Lung microvascular endothelial cell (primary cell): ENCODE measurements around the gene C1orf87. TPM values are rescaled to one million over a fixed set of nuclear protein-coding genes. Genes with fewer than 3 reads are reported as not detected.

ENCODE experiments used
- DNase-seq, 2 donors: peaks; one replicate each; pipeline versions ENCODE4 v3.0.0 to v3.0.0-alpha.2; 2010; ENCODE audit warnings: low read depth in 2 of 2
- total RNA-seq: library from RNA; depleted of rRNA; stranded (reverse); fragments of >200 nt; gene quantifications from 2 replicates; pipeline ENCODE4 v1.2.1, GENCODE V29; 2014

C1orf87 gene
- total RNA-seq, 1 donor from 2014 or later: not detected

DNA sequence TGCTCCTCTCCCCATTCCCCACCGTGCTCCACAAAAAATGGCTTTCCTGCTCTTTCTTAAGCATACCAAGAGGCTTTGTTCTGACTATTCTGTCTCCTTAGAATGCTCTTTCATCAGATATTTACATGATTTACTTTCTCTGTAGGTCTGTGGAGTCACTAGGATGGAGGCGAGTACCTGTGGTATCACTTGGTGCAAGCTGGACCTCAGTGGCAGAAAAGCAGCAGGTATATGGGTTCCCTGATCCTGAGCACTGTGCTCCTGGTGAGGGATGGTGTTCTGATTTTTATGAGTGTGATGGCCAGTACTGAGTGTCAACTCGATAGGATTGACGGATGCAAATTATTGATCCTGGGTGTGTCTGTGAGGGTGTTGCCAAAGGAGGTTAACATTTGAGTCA, 10.0 kb downstream of the C1orf87 start:
- DNase-seq: no peak

- DNase-seq: no peak
Observed at GRCh38 chr1:60059468-60059867, 14.1 kb downstream of the C1orf87 start.

GRCh38 chr1:60055336-60055735, 18.2 kb downstream of the C1orf87 start:
- no peak for DNase-seq

DNA sequence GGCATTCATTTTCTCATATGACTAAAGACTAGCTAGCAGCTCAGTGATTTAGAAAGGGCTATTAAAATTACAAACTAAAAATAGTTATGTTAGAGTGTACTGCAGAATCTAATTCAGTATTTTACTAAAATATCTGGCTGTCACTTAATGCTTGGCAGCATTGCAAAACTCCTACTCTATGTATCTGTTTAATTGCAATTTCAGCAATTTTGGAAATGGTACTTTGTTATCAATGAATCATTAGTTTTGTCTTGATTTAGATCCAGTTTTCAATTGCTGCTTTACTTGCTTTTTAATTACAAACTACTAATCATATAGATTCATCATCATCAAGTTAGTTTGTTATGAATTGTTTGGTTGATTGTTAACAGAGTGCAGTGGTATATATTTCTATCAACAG, 19.2 kb downstream of the C1orf87 start:
- no peak for DNase-seq

DNA sequence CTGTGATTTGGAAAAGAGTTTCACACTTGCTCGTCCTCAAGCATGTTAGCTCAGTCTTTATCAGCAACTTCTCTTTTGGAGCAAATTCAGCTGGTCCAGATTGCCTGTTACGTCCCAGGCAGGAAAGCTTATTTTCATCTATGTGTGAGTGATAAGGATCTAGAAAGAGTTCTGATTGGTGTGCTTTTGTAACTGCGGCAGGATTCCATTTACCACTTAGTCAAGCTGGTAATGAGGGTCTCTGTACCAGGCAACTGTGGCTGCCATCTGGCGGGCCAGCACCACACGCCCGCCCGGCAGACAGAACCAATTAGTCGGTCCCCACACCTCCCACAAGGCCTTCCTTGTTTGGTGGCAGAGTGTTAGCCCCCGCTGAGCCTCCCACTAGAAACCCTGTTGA, 21.0 kb downstream of the C1orf87 start:
- DNase-seq: no peak

DNA sequence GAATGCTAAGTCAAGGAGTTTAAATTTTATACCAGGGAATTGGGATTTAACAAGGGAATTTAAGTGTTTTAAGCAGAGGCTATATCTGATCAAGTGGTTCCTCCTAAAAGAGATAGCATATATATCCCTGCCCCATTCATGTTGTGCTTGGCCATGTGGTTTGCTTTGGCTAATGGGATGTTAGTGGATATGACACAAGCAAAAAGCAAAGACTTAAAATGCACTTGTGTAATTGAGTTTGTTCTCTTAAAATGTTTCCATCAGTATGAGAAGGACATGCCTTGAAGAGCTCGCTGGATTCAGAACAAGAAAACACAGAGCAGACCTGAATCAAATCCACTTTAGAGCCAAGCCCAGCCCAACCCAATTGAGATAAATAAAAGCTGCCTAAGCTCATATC, 22.4 kb downstream of the C1orf87 start:
- DNase-seq: no peak

- DNase-seq: no peak
Observed at GRCh38 chr1:60049188-60049587, 24.4 kb downstream of the C1orf87 start.

DNA sequence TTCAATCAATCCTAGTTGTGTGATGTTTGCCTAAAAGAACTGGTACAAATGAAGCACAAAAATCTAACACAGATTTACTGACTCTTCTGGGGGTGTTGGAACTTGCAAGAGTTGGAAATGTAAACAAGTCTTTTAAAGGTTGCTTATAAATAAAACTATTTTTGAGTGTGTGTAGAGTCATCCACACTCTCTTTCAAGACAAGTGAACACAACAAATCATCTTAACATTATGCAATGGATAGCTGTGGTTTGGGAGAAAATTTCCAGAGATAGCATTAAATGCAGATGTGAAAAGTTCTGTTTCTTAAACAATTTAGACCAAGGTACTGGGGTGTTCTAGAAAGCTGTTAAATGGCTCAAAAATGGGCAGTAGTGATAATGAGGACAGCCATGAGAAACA, 28.7 kb downstream of the C1orf87 start:
- DNase-seq: no peak

DNA sequence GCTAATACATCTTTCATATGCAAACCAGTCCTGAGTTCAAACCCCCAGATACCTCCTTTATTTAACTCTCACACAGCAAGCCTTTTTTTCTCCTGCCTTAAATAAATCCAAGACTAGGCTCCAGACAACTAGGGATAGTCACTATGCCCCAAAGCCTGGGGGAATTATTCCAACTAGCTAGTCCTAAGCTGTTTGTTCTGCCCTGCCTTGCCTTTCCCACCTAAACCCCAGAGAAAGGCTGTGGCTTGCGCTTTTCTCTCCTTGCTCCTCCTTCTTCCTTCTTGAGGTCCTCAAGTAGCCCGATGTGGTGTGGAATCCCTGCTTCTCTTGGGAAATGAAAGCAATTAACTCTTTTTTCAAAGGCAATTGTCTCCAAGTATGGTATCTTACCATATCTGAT, 31.8 kb downstream of the C1orf87 start:
- DNase-seq: no peak

- DNase-seq: no peak
Observed at GRCh38 chr1:60037669-60038068, 35.9 kb downstream of the C1orf87 start.

GRCh38 chr1:60036856-60037460, 36.6 kb downstream of the C1orf87 start:
- DNase-seq: no peak

DNA sequence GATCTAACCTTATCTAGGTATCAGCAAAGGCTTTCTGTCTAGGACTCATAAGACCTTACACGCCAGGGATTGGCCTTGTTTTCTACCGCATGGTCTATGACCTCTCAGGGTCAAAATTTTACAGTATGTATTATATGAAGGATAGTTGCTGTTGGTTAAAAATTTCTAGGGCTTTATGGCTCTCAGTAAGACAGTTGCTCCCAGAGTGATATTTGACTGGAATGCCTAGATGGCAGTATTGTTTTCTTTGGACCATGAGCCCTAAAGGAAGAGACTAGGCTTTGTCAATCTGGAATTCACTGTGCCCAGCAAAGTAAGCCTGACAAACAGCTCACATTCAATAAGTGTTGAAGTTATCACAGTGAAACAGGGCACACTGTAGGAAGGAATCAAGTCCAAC, 37.6 kb downstream of the C1orf87 start:
- peak in 1 of 2 donors; percentile 18 for DNase-seq

- DNase-seq: no peak
Observed at GRCh38 chr1:60034999-60035398, 38.6 kb downstream of the C1orf87 start.

DNA sequence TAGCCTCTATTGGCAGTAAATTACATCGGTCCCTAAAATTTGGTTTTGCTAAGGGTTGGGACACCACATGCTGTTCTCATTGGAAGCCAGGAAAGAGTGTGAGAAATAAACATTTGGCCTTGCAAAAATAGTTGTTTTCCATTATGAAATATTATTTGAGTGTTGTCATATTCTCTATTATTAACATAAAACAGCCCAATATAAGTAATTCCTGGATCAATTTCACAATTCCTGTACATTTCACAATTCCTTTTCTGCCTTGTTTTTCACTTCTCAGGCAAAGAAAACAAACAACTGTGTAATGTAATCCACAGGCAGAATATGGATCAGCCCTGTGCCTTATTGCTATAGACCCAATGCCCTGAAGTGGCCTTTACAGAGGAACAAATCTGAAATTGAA, 40.5 kb downstream of the C1orf87 start:
- DNase-seq: no peak

GRCh38 chr1:60031146-60031545, 42.4 kb downstream of the C1orf87 start:
- DNase-seq: no peak

- DNase-seq: no peak
Observed at GRCh38 chr1:60025552-60025951, 48.0 kb downstream of the C1orf87 start.

GRCh38 chr1:60017508-60018205, 55.9 kb downstream of the C1orf87 start:
- DNase-seq: no peak

GRCh38 chr1:60010690-60011089, 62.9 kb downstream of the C1orf87 start:
- no peak for DNase-seq

- no peak for DNase-seq
Observed at GRCh38 chr1:60008500-60008899, 65.1 kb downstream of the C1orf87 start.

DNA sequence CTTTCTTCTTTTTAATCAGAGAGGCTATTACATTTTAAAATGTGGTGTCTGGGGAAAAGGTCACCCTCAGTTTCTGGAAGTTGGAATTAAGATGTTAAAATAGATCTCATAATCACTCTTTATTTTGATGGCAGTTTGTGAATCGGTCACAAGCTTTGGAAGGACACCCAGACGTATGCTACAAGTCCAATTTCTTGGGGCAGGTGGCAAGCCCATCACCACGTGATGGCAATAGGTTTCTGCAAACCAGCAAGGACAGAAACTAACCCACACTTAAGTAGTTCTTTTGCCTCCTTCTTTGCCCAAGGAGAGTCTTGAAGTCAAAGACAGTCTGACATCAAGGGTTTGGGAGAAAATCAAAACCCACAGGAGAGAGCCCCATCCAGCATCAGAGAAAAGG, 72.9 kb downstream of the C1orf87 start:
- DNase-seq: no peak

DNA sequence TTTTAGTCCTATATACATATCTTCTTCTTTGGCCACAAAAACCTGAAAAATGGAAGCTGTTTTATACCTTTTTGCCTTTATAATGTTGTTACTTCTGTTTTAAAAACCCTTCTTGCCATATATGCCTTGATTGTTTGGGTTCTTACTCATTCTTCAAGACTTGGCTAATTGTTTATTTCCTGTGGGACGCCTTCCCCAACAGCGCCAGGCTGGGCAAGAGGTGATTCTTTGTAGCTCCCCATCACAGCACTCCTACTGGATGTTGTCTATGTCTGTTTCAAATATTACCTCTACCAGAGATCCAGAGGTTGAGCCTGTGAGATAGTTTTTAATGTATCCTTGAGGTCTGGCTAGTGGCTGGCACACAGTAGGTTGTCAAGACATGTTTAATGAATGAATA, 73.8 kb downstream of the C1orf87 start:
- DNase-seq: no peak

GRCh38 chr1:59999006-59999405, 74.6 kb downstream of the C1orf87 start:
- no peak for DNase-seq

GRCh38 chr1:59997479-59998115, 76.0 kb downstream of the C1orf87 start:
- no peak for DNase-seq
